H1 (cell line): ENCODE results near the gene COQ8A. TPM values are rescaled to one million over a fixed set of nuclear protein-coding genes. Genes with fewer than 3 reads are reported as not detected.

Source experiments
- CHD7 ChIP-seq: fragments of 300-600 bp; sonication (generic); IDR thresholded peaks from 2 replicates; pipeline ENCODE4 v1.7.1; 2012; ENCODE audit warnings: low read length, moderate library complexity, mild to moderate bottlenecking, inconsistent platforms; ENCODE audit not compliant: insufficient replicate concordance
- POLR2A ChIP-seq, 2 experiments: IDR thresholded peaks; 1 replicate in 1 of 2; 2 replicates in 1 of 2; pipeline ENCODE4 v1.6.1; 2011; ENCODE audit warnings: low read depth in 2 of 2, low read length in 2 of 2, mild to moderate bottlenecking in 2 of 2; ENCODE audit errors: control extremely low read depth in 1 of 2
- RNF2 ChIP-seq: fragments of 200-900, 300-1000 bp; sonication (generic); IDR thresholded peaks from 2 replicates; pipeline ENCODE4 v1.7.1; 2016; ENCODE audit warnings: borderline replicate concordance, low read depth, mild to moderate bottlenecking, antibody characterized with exemption, low read length; ENCODE audit not compliant: poor library complexity, severe bottlenecking; ENCODE audit errors: missing control alignments
- polyA plus RNA-seq, 7 experiments: library from polyadenylated mRNA; depleted of rRNA in 3 of 7; stranded (reverse) in 5 of 7; unstranded in 2 of 7; fragments of >200 nt in 5 of 7; fragments of 200-250 nt in 2 of 7; gene quantifications; 1 replicate in 5 of 7; 2 replicates in 1 of 7; 4 replicates in 1 of 7; pipeline versions ENCODE4 v1.2.1 to v1.2.3, GENCODE V29; 2011 to 2013; ENCODE audit warnings: missing spikeins in 2 of 7, mixed read lengths in 2 of 7
- total RNA-seq: library from RNA; stranded (reverse); fragmentation: NEBNext Ultra II Directional; extraction: Animal tissue kit (Norgen Biotek cat#: 25700); gene quantifications from 2 replicates; pipeline ENCODE4 v1.2.1, GENCODE V29; 2021

The COQ8A gene
- total and polyA plus RNA-seq, 2 of the 8 experiments (the other 6 are each of a cell fraction or from before 2014, with no cell fraction given), result 28.5 to 38.9 TPM

GRCh38 chr1:227033880-227034279, 93.8 kb downstream of the COQ8A start (continued):
- TF ChIP-seq CHD7, result no peak
- TF ChIP-seq POLR2A (IDR thresholded peaks at IDR 0.05; ENCODE audit: control extremely low read depth in 1 of 2, low read depth in 2 of 2, low read length in 2 of 2), result no peak
- no peak for TF ChIP-seq RNF2
